ENCODE measurements around the gene NEGR1. TPM values are rescaled to one million over a fixed set of nuclear protein-coding genes. Genes with fewer than 3 reads are reported as not detected.

NEGR1 gene
- 20.2 and 21.8 TPM in 2 replicates for total RNA-seq
- polyA plus RNA-seq, result 5.2 and 6.8 TPM in 2 replicates
- polyA plus RNA-seq (2011; cell fraction: cytosol; rRNA removed), result 5.5 and 6.3 TPM in 2 replicates
- 5.4 and 6.8 TPM in 2 replicates for polyA plus RNA-seq (2011; cell fraction: nucleus; rRNA removed)
- polyA plus RNA-seq (2012), result 25.0 and 40.3 TPM in 2 replicates
- 53.9 and 59.7 TPM in 2 replicates for polyA minus RNA-seq
- 1.9 TPM for polyA minus RNA-seq (2011; cell fraction: cytosol; rRNA and poly(A)+ RNA removed)
- polyA minus RNA-seq (2011; cell fraction: nucleus; rRNA and poly(A)+ RNA removed), result 69.6 and 112 TPM in 2 replicates
- Bru-seq, nascent RNA, result percentile 64 among the genes with signal in this experiment
- BruChase-seq, experiment 1, labeled RNA remaining after a 6-hour chase, result percentile 57 among the genes with signal in this experiment
- percentile 66 among the genes with signal in this experiment for BruChase-seq, experiment 2, labeled RNA remaining after a 2-hour chase
- long read RNA-seq, partial matches to known transcripts, result 9 of 23 reads
- long read RNA-seq, other reads (novel, unspliced or antisense), result 14 of 23 reads

DNA sequence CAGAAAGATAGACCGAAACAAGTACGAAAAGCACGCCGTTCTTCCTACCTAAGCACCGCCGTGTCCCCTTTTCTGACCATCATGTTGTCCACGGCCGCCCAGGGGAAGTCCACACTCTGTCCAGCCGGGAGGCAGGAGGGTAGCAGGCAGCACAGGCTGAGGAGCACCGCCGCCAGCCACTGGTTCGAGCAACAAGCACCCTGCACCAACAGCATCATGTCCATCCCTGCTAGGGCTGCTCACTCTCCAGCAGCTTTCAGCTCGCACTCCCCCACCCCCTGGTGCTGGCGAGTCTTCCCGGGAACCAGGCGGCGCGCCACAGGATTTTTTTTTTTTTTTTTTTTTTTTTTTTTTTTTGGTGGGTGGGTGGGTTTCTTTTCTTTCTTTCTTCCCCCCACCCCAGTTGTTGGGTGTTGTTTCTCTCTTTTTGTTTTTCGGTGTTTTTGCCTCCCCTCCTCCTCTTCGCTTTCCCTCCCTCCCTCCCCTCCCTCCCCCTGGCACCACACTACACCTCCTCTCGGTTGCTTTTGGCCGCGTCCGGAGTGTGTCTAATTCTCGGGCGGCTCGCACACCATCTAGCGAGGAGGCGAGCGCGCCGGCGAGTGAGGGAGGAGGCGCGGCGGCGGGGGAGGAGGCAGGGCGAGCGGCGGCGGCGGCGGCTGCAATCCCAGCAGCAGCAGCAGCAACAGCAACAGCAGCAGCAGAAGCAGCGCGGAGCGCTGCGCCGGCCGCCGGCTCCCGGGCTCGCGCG is at the start of gene NEGR1:
Gene NEGR1 (minus strand): TSS at position 269 of the 751 bp plus-strand sequence.
- TF ChIP-seq FOS (IDR thresholded peaks at IDR 0.05; ENCODE audit: borderline replicate concordance, insufficient read depth, low read length) (no peak), POLR2AphosphoS5 (IDR thresholded peaks at IDR 0.05; ENCODE audit: insufficient read depth, low read depth, low read length) (peak; percentile 67)
- Histone ChIP-seq H4K20me1 (replicated peaks; ENCODE audit: control insufficient read depth, extremely low read depth, insufficient read depth, low read length) (no peaks in the 10 kb centered on the region), H3K27ac (ENCODE audit: insufficient read depth, low read depth, low read length) (peak within 1 kb of the TSS; percentile 96), H3K4me2 (ENCODE audit: insufficient read depth, low read length) (peak within 1 kb of the TSS; percentile 97), H2AFZ (ENCODE audit: low read depth, low read length) (peak within 1 kb of the TSS; percentile 90), H3K27me3 (ENCODE audit: control insufficient read depth in 2 of 2, insufficient read depth in 2 of 2, low read length in 2 of 2) (no peaks in the 10 kb centered on the region), H3K36me3 (ENCODE audit: control insufficient read depth in 2 of 2, extremely low read depth in 1 of 2, insufficient read depth in 2 of 2, low read length in 2 of 2) (no peaks in the 10 kb centered on the region), H3K9me3 (replicated peaks; ENCODE audit: control insufficient read depth, insufficient read depth, low read length) (no peaks in the 10 kb centered on the region), H3K4me3 (replicated peaks in 1 of 3; ENCODE audit: insufficient read depth in 1 of 3, low read depth in 1 of 3, low read length in 3 of 3) (peak within 1 kb of the TSS; percentile 75 to 91 (median 78)), H3K9me1 (replicated peaks; ENCODE audit: control insufficient read depth, extremely low read depth, insufficient read depth, low read length) (no peaks in the 10 kb centered on the region), H3K9ac (replicated peaks; ENCODE audit: extremely low read depth, insufficient read depth, low read length) (peak within 1 kb of the TSS; percentile 98), H3K79me2 (ENCODE audit: control insufficient read depth, insufficient read depth, low read length) (peaks cover 34% of the 10 kb centered on the region), H3K4me1 (ENCODE audit: control insufficient read depth, extremely low read depth, insufficient read depth, low read length) (peaks cover 54% of the 10 kb centered on the region)
- dilution Hi-C loops (cut with MboI; ENCODE audit: extremely low pct_ligation_motif_present, low sequenced_read_pairs) (no loop called here), intact Hi-C loops (cut with micrococcal nuclease) (loop anchor here (2.0 to 10.0 kb wide), 9 partner anchors 52 to 1912 kb away; partner anchors contain the start of genes FPGT and LRRIQ3)
- CTCF ChIA-PET, result interaction anchor here (1.2 to 2.0 kb wide), 2 partner anchors 95 to 98 kb away, joined by 3 to 8 read pairs; no protein-coding TSS in a partner anchor
- FAIRE-seq, result peak; percentile 28
- no TSS peak for BruUV-seq (replicated peaks)
- peak; percentile 93 for DNase-seq (ENCODE audit: low read depth, low spot score)
- POLR2A ChIA-PET, result no interaction called here

DNA sequence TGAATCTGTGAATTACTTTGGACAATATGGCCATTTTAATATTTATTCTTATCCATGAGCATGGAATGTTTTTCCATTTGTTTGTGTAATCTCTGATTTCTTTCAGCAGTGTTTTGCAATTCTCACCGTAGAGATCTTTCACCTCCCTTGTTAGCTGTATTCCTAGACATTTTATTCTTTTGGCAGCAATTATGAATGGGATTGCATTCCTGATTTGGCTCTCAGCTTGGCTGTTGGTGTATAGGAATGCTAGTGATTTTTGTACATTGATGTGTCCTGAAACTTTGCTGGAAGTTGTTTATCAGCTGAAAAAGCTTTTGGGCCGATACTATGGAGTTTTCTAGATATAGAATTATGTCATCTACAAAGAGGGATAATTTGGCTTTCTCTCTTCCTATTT is 44.2 kb upstream of the NEGR1 start:
- no peaks in the 10 kb centered on the region for H3K4me1 ChIP-seq (ENCODE audit: control insufficient read depth, extremely low read depth, insufficient read depth, low read length)
- no peak overlapping the region for H3K27ac ChIP-seq (ENCODE audit: insufficient read depth, low read depth, low read length)
- no peaks in the 10 kb centered on the region for H3K27me3 ChIP-seq (ENCODE audit: control insufficient read depth in 2 of 2, insufficient read depth in 2 of 2, low read length in 2 of 2)
- no peaks in the 10 kb centered on the region for H3K79me2 ChIP-seq (ENCODE audit: control insufficient read depth, insufficient read depth, low read length)
- ChIA-PET CTCF (no interaction called here), POLR2A (no interaction called here)
- no peak overlapping the region for H3K4me3 ChIP-seq (replicated peaks in 1 of 3; ENCODE audit: insufficient read depth in 1 of 3, low read depth in 1 of 3, low read length in 3 of 3)
- dilution Hi-C loops (cut with MboI; ENCODE audit: extremely low pct_ligation_motif_present, low sequenced_read_pairs), result no loop called here
- BruUV-seq (replicated peaks), result no TSS peak
- H3K9me3 ChIP-seq (replicated peaks; ENCODE audit: control insufficient read depth, insufficient read depth, low read length), result no peaks in the 10 kb centered on the region
- no peaks in the 10 kb centered on the region for H4K20me1 ChIP-seq (replicated peaks; ENCODE audit: control insufficient read depth, extremely low read depth, insufficient read depth, low read length)
- intact Hi-C loops (cut with micrococcal nuclease), result no loop called here
- H3K4me2 ChIP-seq (ENCODE audit: insufficient read depth, low read length), result no peak overlapping the region
- H3K36me3 ChIP-seq (ENCODE audit: control insufficient read depth in 2 of 2, extremely low read depth in 1 of 2, insufficient read depth in 2 of 2, low read length in 2 of 2), result no peaks in the 10 kb centered on the region
- no peak overlapping the region for H3K9ac ChIP-seq (replicated peaks; ENCODE audit: extremely low read depth, insufficient read depth, low read length)
- no peak for FAIRE-seq
- no peak for TF ChIP-seq FOS (IDR thresholded peaks at IDR 0.05; ENCODE audit: borderline replicate concordance, insufficient read depth, low read length)
- no peak for TF ChIP-seq EZH2 (IDR thresholded peaks at IDR 0.05; ENCODE audit: borderline replicate concordance, low read depth, low read length, severe bottlenecking)
- no peak for TF ChIP-seq POLR2A (IDR thresholded peaks at IDR 0.05; ENCODE audit: low read depth, low read length)
- TF ChIP-seq, protein P1, sequence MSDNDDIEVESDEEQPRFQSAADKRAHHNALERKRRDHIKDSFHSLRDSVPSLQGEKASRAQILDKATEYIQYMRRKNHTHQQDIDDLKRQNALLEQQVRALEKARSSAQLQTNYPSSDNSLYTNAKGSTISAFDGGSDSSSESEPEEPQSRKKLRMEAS (IDR thresholded peaks at IDR 0.05; ENCODE audit: insufficient read depth, insufficient read length), result no peak
- TF ChIP-seq, protein P2, sequence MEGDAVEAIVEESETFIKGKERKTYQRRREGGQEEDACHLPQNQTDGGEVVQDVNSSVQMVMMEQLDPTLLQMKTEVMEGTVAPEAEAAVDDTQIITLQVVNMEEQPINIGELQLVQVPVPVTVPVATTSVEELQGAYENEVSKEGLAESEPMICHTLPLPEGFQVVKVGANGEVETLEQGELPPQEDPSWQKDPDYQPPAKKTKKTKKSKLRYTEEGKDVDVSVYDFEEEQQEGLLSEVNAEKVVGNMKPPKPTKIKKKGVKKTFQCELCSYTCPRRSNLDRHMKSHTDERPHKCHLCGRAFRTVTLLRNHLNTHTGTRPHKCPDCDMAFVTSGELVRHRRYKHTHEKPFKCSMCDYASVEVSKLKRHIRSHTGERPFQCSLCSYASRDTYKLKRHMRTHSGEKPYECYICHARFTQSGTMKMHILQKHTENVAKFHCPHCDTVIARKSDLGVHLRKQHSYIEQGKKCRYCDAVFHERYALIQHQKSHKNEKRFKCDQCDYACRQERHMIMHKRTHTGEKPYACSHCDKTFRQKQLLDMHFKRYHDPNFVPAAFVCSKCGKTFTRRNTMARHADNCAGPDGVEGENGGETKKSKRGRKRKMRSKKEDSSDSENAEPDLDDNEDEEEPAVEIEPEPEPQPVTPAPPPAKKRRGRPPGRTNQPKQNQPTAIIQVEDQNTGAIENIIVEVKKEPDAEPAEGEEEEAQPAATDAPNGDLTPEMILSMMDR (IDR thresholded peaks at IDR 0.05; ENCODE audit: extremely low read depth in 1 of 2, insufficient read depth in 1 of 2, low read depth in 1 of 2, low read length in 2 of 2), result no peak
- no peak for TF ChIP-seq JUN (IDR thresholded peaks at IDR 0.05; ENCODE audit: borderline replicate concordance, insufficient read depth, insufficient read length, low read depth)
- no peak for TF ChIP-seq GATA2 (IDR thresholded peaks at IDR 0.05; ENCODE audit: insufficient read depth, insufficient read length, low read depth, low read length)
- no peak for TF ChIP-seq POLR2AphosphoS5 (IDR thresholded peaks at IDR 0.05; ENCODE audit: insufficient read depth, low read depth, low read length)
- TF ChIP-seq MYC (IDR thresholded peaks at IDR 0.05; ENCODE audit: low read depth, low read length), result no peak
- DNase-seq (ENCODE audit: low read depth, low spot score), result no peak
- no peaks in the 10 kb centered on the region for H3K9me1 ChIP-seq (replicated peaks; ENCODE audit: control insufficient read depth, extremely low read depth, insufficient read depth, low read length)
- H2AFZ ChIP-seq (ENCODE audit: low read depth, low read length), result no peak overlapping the region
